HEK293 (cell line): Measurements from ENCODE around the gene KRT4.

Source experiments
- CTCF ChIA-PET: fragments of 350-600 bp; formaldehyde crosslinking; extraction: SDS; loops from one replicate; lab custom pipeline; 2021; ENCODE audit warnings: antibody characterized with exemption; lab: Yijun Ruan, JAX
- POLR2A ChIA-PET: fragments of 300-600 bp; formaldehyde crosslinking; extraction: SDS; loops from one replicate; lab custom pipeline; 2020; ENCODE audit warnings: antibody characterized with exemption, inconsistent platforms; lab: Yijun Ruan, JAX
- H3K27ac ChIP-seq: fragments of 200-500 bp; sonication (Bioruptor generic); 2 replicates; pipeline ENCODE4 v1.5.1; 2014; ENCODE audit warnings: low read depth, low read length, control low read depth, inconsistent platforms; ENCODE audit errors: extremely low read depth
- H3K36me3 ChIP-seq, 2 experiments: fragments of 200-500 bp in 1 of 2; sonication (Bioruptor generic) in 1 of 2; 1 replicate in 1 of 2; 2 replicates in 1 of 2; pipeline ENCODE4 v1.5.1; 2014 to 2017; ENCODE audit warnings: inconsistent platforms in 2 of 2, low read length in 2 of 2; ENCODE audit not compliant: control insufficient read depth in 2 of 2, insufficient read depth in 1 of 2
- H3K4me1 ChIP-seq: fragments of 200-500 bp; sonication (Bioruptor generic); 2 replicates; pipeline ENCODE4 v1.5.1; 2014; ENCODE audit warnings: mild to moderate bottlenecking, low read length, inconsistent platforms; ENCODE audit not compliant: control insufficient read depth, insufficient read depth
- H3K4me3 ChIP-seq: 2 replicates; pipeline ENCODE4 v1.5.1; 2011; ENCODE audit warnings: low read depth, mild to moderate bottlenecking, control low read depth, low read length, moderate library complexity
- H3K9me3 ChIP-seq: fragments of 200-500 bp; sonication (Bioruptor generic); 2 replicates; pipeline ENCODE4 v1.5.1; 2014; ENCODE audit warnings: low read depth, low read length, inconsistent platforms; ENCODE audit not compliant: control insufficient read depth, insufficient read depth
- EGR2 ChIP-seq: fragments of 450-650 bp; formaldehyde crosslinking; IDR thresholded peaks from 2 replicates; pipeline ENCODE4 v1.5.1; 2016; ENCODE audit warnings: low read depth, missing biosample characterization, missing genetic modification characterization
- GLI2 ChIP-seq: fragments of 450-650 bp; formaldehyde crosslinking; IDR thresholded peaks from 2 replicates; pipeline ENCODE4; 2017; ENCODE audit warnings: missing biosample characterization, missing genetic modification characterization, low read depth, borderline replicate concordance
- SP2 ChIP-seq: fragments of 450-650 bp; formaldehyde crosslinking; IDR thresholded peaks from 2 replicates; pipeline ENCODE4 v1.5.1; 2016; ENCODE audit warnings: missing biosample characterization, missing genetic modification characterization
- ZFHX2 ChIP-seq: fragments of 450-650 bp; formaldehyde crosslinking; conservative IDR thresholded peaks from 2 replicates; pipeline ENCODE4 v1.5.1; 2016; ENCODE audit warnings: missing biosample characterization, missing genetic modification characterization
- ZFP37 ChIP-seq: fragments of 450-650 bp; formaldehyde crosslinking; IDR thresholded peaks from 2 replicates; pipeline ENCODE4 v1.5.1; 2016; ENCODE audit warnings: missing biosample characterization, missing genetic modification characterization
- ZIC2 ChIP-seq: fragments of 450-650 bp; formaldehyde crosslinking; IDR thresholded peaks from 2 replicates; pipeline ENCODE4 v1.5.1; 2016; ENCODE audit warnings: missing biosample characterization, missing genetic modification characterization
- ZNF394 ChIP-seq: fragments of 450-650 bp; formaldehyde crosslinking; IDR thresholded peaks from 2 replicates; pipeline ENCODE4 v1.5.1; 2016; ENCODE audit warnings: missing biosample characterization, missing genetic modification characterization, mild to moderate bottlenecking, moderate library complexity, borderline replicate concordance
- ZNF530 ChIP-seq: fragments of 450-650 bp; formaldehyde crosslinking; IDR thresholded peaks from 2 replicates; pipeline ENCODE4 v1.5.1; 2016; ENCODE audit warnings: low read depth, missing biosample characterization, missing genetic modification characterization
- ZNF645 ChIP-seq: fragments of 450-650 bp; formaldehyde crosslinking; IDR thresholded peaks from 2 replicates; pipeline ENCODE4; 2016; ENCODE audit warnings: missing biosample characterization, missing genetic modification characterization
- ZNF707 ChIP-seq: fragments of 450-650 bp; formaldehyde crosslinking; IDR thresholded peaks from 2 replicates; pipeline ENCODE4 v1.5.1; 2016; ENCODE audit warnings: missing biosample characterization, missing genetic modification characterization
- ZSCAN23 ChIP-seq: fragments of 450-650 bp; formaldehyde crosslinking; IDR thresholded peaks from 2 replicates; pipeline ENCODE4 v1.5.1; 2016; ENCODE audit warnings: missing biosample characterization, missing genetic modification characterization
- TF ChIP-seq, protein P1 (sequence below): fragments of 450-650 bp; formaldehyde crosslinking; IDR thresholded peaks from 2 replicates; pipeline ENCODE4 v1.5.1; 2016; ENCODE audit warnings: missing biosample characterization, missing genetic modification characterization
- TF ChIP-seq, protein P2 (sequence below): fragments of 450-650 bp; formaldehyde crosslinking; IDR thresholded peaks from 2 replicates; pipeline ENCODE4 v1.5.1; 2016; ENCODE audit warnings: missing biosample characterization, missing genetic modification characterization, low read depth
- TF ChIP-seq, protein P3 (sequence below): fragments of 450-650 bp; formaldehyde crosslinking; IDR thresholded peaks from 2 replicates; pipeline ENCODE4 v1.5.1; 2016; ENCODE audit warnings: missing biosample characterization, missing genetic modification characterization, borderline replicate concordance
- TF ChIP-seq, protein P4 (sequence below): fragments of 450-650 bp; formaldehyde crosslinking; IDR thresholded peaks from 2 replicates; pipeline ENCODE4 v1.5.1; 2016; ENCODE audit warnings: missing biosample characterization, missing genetic modification characterization, borderline replicate concordance

Gene KRT4

DNA sequence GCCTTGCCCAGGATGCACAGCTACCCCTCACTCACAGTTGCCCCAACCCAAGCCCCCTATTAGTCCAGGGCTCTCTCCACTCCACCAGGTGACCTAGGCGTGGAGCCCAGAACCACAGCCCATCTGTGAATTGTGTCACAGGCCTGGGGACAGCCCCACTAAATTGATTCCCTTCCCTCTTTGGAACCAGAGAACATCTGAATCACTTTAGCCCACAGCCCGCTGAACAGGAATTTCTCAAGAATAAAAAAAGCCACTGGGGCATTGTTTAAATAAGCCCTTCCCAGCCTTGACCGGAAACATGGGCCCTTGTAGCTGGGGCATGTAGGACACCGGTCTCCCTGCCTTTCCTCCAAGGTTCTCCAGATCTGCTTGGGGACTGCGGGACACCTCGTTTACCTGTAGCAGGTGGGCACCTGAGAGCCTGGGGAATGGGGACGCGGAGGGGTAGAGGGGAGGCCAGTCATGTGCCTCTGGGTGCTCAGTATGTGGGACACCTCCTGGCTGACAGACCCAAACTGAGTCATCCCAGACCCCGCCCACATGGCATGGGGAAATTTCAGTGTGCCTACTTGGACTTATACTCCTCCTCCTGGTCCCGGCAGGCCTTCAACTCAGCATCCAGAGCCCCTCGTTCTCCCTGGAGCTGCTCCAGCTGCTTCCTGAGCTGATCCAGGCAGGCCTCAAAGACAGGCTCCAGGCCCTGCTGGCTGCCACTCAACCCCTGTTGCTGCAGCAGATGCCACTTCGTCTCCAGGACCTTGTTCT is 33.6 kb upstream of the KRT4 start:
- no peak overlapping the region for H3K27ac ChIP-seq
- H3K4me3 ChIP-seq = no peak overlapping the region
- no peaks in the 10 kb centered on the region for H3K36me3 ChIP-seq
- ChIA-PET POLR2A (no interaction called here), CTCF (no interaction called here)
- TF ChIP-seq ZIC2 (tag by site-specific recombination) (peak; percentile 57), ZFHX2 (tag by site-specific recombination) (peak; percentile 46), ZSCAN23 (tag by site-specific recombination) (no peak)
- no peaks in the 10 kb centered on the region for H3K4me1 ChIP-seq
- H3K9me3 ChIP-seq = no peaks in the 10 kb centered on the region

- no peak for TF ChIP-seq EGR2 (tag by site-specific recombination)
- TF ChIP-seq, protein P1, sequence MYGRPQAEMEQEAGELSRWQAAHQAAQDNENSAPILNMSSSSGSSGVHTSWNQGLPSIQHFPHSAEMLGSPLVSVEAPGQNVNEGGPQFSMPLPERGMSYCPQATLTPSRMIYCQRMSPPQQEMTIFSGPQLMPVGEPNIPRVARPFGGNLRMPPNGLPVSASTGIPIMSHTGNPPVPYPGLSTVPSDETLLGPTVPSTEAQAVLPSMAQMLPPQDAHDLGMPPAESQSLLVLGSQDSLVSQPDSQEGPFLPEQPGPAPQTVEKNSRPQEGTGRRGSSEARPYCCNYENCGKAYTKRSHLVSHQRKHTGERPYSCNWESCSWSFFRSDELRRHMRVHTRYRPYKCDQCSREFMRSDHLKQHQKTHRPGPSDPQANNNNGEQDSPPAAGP (tag by site-specific recombination) = no peak
- TF ChIP-seq, protein P2, sequence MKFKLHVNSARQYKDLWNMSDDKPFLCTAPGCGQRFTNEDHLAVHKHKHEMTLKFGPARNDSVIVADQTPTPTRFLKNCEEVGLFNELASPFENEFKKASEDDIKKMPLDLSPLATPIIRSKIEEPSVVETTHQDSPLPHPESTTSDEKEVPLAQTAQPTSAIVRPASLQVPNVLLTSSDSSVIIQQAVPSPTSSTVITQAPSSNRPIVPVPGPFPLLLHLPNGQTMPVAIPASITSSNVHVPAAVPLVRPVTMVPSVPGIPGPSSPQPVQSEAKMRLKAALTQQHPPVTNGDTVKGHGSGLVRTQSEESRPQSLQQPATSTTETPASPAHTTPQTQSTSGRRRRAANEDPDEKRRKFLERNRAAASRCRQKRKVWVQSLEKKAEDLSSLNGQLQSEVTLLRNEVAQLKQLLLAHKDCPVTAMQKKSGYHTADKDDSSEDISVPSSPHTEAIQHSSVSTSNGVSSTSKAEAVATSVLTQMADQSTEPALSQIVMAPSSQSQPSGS (tag by site-specific recombination) = no peak
- no peak for TF ChIP-seq SP2 (tag by site-specific recombination)
- TF ChIP-seq, protein P3, sequence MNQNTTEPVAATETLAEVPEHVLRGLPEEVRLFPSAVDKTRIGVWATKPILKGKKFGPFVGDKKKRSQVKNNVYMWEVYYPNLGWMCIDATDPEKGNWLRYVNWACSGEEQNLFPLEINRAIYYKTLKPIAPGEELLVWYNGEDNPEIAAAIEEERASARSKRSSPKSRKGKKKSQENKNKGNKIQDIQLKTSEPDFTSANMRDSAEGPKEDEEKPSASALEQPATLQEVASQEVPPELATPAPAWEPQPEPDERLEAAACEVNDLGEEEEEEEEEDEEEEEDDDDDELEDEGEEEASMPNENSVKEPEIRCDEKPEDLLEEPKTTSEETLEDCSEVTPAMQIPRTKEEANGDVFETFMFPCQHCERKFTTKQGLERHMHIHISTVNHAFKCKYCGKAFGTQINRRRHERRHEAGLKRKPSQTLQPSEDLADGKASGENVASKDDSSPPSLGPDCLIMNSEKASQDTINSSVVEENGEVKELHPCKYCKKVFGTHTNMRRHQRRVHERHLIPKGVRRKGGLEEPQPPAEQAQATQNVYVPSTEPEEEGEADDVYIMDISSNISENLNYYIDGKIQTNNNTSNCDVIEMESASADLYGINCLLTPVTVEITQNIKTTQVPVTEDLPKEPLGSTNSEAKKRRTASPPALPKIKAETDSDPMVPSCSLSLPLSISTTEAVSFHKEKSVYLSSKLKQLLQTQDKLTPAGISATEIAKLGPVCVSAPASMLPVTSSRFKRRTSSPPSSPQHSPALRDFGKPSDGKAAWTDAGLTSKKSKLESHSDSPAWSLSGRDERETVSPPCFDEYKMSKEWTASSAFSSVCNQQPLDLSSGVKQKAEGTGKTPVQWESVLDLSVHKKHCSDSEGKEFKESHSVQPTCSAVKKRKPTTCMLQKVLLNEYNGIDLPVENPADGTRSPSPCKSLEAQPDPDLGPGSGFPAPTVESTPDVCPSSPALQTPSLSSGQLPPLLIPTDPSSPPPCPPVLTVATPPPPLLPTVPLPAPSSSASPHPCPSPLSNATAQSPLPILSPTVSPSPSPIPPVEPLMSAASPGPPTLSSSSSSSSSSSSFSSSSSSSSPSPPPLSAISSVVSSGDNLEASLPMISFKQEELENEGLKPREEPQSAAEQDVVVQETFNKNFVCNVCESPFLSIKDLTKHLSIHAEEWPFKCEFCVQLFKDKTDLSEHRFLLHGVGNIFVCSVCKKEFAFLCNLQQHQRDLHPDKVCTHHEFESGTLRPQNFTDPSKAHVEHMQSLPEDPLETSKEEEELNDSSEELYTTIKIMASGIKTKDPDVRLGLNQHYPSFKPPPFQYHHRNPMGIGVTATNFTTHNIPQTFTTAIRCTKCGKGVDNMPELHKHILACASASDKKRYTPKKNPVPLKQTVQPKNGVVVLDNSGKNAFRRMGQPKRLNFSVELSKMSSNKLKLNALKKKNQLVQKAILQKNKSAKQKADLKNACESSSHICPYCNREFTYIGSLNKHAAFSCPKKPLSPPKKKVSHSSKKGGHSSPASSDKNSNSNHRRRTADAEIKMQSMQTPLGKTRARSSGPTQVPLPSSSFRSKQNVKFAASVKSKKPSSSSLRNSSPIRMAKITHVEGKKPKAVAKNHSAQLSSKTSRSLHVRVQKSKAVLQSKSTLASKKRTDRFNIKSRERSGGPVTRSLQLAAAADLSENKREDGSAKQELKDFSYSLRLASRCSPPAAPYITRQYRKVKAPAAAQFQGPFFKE (tag by site-specific recombination) = no peak
- TF ChIP-seq ZFP37 (tag by site-specific recombination) = no peak
- no peak for TF ChIP-seq ZNF530 (tag by site-specific recombination)
- H3K36me3 ChIP-seq = no peaks in the 10 kb centered on the region
- no peaks in the 10 kb centered on the region for H3K4me1 ChIP-seq
- H3K9me3 ChIP-seq = no peaks in the 10 kb centered on the region
- no peak overlapping the region for H3K4me3 ChIP-seq
- no peak overlapping the region for H3K27ac ChIP-seq
- POLR2A ChIA-PET = no interaction called here
- CTCF ChIA-PET = no interaction called here
Observed at GRCh38 chr12:52846356-52846970, 32.5 kb upstream of the KRT4 start.

- ChIA-PET POLR2A (no interaction called here), CTCF (no interaction called here)
- no peaks in the 10 kb centered on the region for H3K36me3 ChIP-seq
- H3K27ac ChIP-seq = no peak overlapping the region
- no peak overlapping the region for H3K4me3 ChIP-seq
- no peaks in the 10 kb centered on the region for H3K9me3 ChIP-seq
- H3K4me1 ChIP-seq = no peaks in the 10 kb centered on the region
- TF ChIP-seq GLI2 (tag by site-specific recombination) (no peak), ZNF645 (tag by site-specific recombination) (no peak), ZNF394 (tag by site-specific recombination) (no peak), ZNF707 (tag by site-specific recombination) (no peak)
- TF ChIP-seq, protein P4, sequence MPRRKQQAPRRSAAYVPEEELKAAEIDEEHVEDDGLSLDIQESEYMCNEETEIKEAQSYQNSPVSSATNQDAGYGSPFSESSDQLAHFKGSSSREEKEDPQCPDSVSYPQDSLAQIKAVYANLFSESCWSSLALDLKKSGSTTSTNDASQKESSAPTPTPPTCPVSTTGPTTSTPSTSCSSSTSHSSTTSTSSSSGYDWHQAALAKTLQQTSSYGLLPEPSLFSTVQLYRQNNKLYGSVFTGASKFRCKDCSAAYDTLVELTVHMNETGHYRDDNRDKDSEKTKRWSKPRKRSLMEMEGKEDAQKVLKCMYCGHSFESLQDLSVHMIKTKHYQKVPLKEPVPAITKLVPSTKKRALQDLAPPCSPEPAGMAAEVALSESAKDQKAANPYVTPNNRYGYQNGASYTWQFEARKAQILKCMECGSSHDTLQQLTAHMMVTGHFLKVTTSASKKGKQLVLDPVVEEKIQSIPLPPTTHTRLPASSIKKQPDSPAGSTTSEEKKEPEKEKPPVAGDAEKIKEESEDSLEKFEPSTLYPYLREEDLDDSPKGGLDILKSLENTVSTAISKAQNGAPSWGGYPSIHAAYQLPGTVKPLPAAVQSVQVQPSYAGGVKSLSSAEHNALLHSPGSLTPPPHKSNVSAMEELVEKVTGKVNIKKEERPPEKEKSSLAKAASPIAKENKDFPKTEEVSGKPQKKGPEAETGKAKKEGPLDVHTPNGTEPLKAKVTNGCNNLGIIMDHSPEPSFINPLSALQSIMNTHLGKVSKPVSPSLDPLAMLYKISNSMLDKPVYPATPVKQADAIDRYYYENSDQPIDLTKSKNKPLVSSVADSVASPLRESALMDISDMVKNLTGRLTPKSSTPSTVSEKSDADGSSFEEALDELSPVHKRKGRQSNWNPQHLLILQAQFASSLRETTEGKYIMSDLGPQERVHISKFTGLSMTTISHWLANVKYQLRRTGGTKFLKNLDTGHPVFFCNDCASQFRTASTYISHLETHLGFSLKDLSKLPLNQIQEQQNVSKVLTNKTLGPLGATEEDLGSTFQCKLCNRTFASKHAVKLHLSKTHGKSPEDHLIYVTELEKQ (tag by site-specific recombination) = no peak
Observed at GRCh38 chr12:52845946-52846345, 32.0 kb upstream of the KRT4 start.
